Measurements from ENCODE around the gene COL5A2.

DNA sequence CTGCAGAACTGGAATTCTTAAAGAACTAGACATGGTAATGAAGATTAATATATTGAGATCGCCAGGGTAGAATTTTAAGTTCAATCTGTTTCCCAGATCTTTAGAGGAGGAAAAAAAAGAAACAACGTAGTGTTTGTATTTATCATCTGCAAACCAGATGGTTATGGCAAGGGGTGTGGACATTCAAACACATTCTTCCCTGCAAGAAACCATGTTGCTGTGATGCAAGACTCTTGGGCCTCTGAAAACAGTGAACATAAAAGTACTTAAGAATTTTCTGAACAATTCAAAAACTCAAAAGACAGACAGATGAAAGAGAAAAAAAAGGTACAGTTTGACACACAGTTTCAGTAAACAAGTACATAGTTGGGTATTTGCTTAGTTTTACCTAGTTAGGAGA is 35.6 kb downstream of the COL5A2 start:
- TF ChIP-seq, protein P1, sequence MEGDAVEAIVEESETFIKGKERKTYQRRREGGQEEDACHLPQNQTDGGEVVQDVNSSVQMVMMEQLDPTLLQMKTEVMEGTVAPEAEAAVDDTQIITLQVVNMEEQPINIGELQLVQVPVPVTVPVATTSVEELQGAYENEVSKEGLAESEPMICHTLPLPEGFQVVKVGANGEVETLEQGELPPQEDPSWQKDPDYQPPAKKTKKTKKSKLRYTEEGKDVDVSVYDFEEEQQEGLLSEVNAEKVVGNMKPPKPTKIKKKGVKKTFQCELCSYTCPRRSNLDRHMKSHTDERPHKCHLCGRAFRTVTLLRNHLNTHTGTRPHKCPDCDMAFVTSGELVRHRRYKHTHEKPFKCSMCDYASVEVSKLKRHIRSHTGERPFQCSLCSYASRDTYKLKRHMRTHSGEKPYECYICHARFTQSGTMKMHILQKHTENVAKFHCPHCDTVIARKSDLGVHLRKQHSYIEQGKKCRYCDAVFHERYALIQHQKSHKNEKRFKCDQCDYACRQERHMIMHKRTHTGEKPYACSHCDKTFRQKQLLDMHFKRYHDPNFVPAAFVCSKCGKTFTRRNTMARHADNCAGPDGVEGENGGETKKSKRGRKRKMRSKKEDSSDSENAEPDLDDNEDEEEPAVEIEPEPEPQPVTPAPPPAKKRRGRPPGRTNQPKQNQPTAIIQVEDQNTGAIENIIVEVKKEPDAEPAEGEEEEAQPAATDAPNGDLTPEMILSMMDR (IDR thresholded peaks at IDR 0.05 in 2 of 3, conservative IDR thresholded peaks at IDR 0.05 in 1 of 3; ENCODE audit: control insufficient read depth in 2 of 3, extremely low read depth in 1 of 3, insufficient read depth in 1 of 3, low read depth in 3 of 3, low read length in 3 of 3): no peak
- TF ChIP-seq BRCA1 (IDR thresholded peaks at IDR 0.05; ENCODE audit: low read depth, low read length): no peak

All from GM12878 (cell line).